Loucy (cell line): ENCODE data around the gene ZFHX3.

Source experiments
- H2AFZ ChIP-seq: fragments of 200-600 bp; sonication (generic); 2 replicates; pipeline ENCODE4 v1.6.0; 2016; ENCODE audit warnings: antibody characterized with exemption, mild to moderate bottlenecking, low read length, moderate library complexity
- H3F3A ChIP-seq: fragments of 200-600 bp; 2 replicates; pipeline ENCODE4 v1.6.0; 2016; ENCODE audit warnings: antibody characterized with exemption, low read depth, mild to moderate bottlenecking
- H3K27me3 ChIP-seq: fragments of 200-600 bp; sonication (generic); 2 replicates; pipeline ENCODE4 v1.6.1; 2014; ENCODE audit warnings: low read length, mild to moderate bottlenecking; ENCODE audit not compliant: insufficient read depth, poor library complexity, severe bottlenecking
- H3K36me3 ChIP-seq: fragments of 200-600 bp; sonication (generic); 2 replicates; pipeline ENCODE4 v1.6.1; 2016; ENCODE audit warnings: low read length; ENCODE audit not compliant: insufficient read depth
- H3K4me1 ChIP-seq: fragments of 200-600 bp; sonication (generic); 2 replicates; pipeline ENCODE4 v1.5.1; 2014; ENCODE audit warnings: low read length, mild to moderate bottlenecking; ENCODE audit not compliant: insufficient read depth, poor library complexity, severe bottlenecking
- H3K4me2 ChIP-seq: fragments of 200-600 bp; sonication (generic); 2 replicates; pipeline ENCODE4 v1.6.0; 2014; ENCODE audit warnings: antibody characterized with exemption, low read length, low read depth, mild to moderate bottlenecking; ENCODE audit not compliant: poor library complexity, severe bottlenecking
- H3K4me3 ChIP-seq: fragments of 200-600 bp; sonication (generic); 2 replicates; pipeline ENCODE4 v1.5.1; 2014; ENCODE audit warnings: low read length, mild to moderate bottlenecking, mixed read lengths; ENCODE audit not compliant: poor library complexity, severe bottlenecking
- H3K79me2 ChIP-seq: fragments of 200-600 bp; sonication (generic); 2 replicates; pipeline ENCODE4 v1.6.1; 2014; ENCODE audit warnings: low read length; ENCODE audit not compliant: insufficient read depth
- H3K9ac ChIP-seq: fragments of 200-600 bp; sonication (generic); 2 replicates; pipeline ENCODE4 v1.6.0; 2014; ENCODE audit warnings: mild to moderate bottlenecking, low read depth, low read length, moderate library complexity; ENCODE audit not compliant: poor library complexity, severe bottlenecking
- H3K9me2 ChIP-seq: fragments of 200-600 bp; sonication (generic); replicated peaks from 2 replicates; pipeline ENCODE4 v1.6.1; 2016; ENCODE audit warnings: low read depth, low read length, mixed read lengths
- H3K9me3 ChIP-seq: fragments of 200-600 bp; sonication (generic); 2 replicates; pipeline ENCODE4 v1.6.1; 2014; ENCODE audit warnings: mild to moderate bottlenecking, antibody characterized with exemption, low read length, low read depth; ENCODE audit not compliant: insufficient read depth
- H4K20me1 ChIP-seq: fragments of 200-600 bp; sonication (generic); 2 replicates; pipeline ENCODE4 v1.6.0; 2014; ENCODE audit warnings: antibody characterized with exemption, low read length, mild to moderate bottlenecking; ENCODE audit not compliant: insufficient read depth, poor library complexity, severe bottlenecking
- EZH2phosphoT487 ChIP-seq: fragments of 200-600 bp; IDR thresholded peaks from 2 replicates; pipeline ENCODE4 v1.6.1; 2018; ENCODE audit warnings: antibody characterized with exemption, mild to moderate bottlenecking, moderate library complexity, borderline replicate concordance
- TF ChIP-seq, protein P1 (sequence below): fragments of 200-600 bp; sonication (generic); conservative IDR thresholded peaks from 2 replicates; pipeline ENCODE4 v1.5.1; 2014; ENCODE audit warnings: mild to moderate bottlenecking, antibody characterized with exemption, low read length

The ZFHX3 gene

DNA sequence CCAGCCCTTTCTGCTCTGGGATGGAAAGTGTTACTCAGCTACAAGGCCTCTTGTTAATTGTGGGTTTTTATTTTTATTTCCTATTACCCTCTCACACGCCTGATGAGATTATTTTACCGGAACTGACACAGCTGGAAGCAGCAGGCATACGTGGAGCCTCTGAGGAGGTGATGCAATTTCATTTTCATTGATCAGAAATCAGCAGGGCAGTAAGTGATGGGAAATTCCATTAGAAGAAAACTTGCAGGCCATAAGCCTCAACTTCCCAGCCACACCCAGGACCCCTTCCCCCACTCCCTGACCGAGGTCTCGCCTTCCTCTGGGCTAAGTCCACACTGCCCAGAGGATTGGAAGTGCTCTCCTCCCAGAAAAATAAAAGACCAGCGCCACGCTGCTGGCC, 69.7 kb downstream of the ZFHX3 start:
- Histone ChIP-seq H3K27me3 (no peaks in the 10 kb centered on the region), H3K9me2 (no peaks in the 10 kb centered on the region), H3K36me3 (no peaks in the 10 kb centered on the region), H3F3A (no peaks in the 10 kb centered on the region), H4K20me1 (no peaks in the 10 kb centered on the region), H3K4me2 (no peak overlapping the region), H2AFZ (no peak overlapping the region), H3K79me2 (no peaks in the 10 kb centered on the region), H3K4me1 (peaks cover 6% of the 10 kb centered on the region), H3K9ac (no peak overlapping the region), H3K4me3 (no peak overlapping the region), H3K9me3 (no peaks in the 10 kb centered on the region)
- TF ChIP-seq, protein P1, sequence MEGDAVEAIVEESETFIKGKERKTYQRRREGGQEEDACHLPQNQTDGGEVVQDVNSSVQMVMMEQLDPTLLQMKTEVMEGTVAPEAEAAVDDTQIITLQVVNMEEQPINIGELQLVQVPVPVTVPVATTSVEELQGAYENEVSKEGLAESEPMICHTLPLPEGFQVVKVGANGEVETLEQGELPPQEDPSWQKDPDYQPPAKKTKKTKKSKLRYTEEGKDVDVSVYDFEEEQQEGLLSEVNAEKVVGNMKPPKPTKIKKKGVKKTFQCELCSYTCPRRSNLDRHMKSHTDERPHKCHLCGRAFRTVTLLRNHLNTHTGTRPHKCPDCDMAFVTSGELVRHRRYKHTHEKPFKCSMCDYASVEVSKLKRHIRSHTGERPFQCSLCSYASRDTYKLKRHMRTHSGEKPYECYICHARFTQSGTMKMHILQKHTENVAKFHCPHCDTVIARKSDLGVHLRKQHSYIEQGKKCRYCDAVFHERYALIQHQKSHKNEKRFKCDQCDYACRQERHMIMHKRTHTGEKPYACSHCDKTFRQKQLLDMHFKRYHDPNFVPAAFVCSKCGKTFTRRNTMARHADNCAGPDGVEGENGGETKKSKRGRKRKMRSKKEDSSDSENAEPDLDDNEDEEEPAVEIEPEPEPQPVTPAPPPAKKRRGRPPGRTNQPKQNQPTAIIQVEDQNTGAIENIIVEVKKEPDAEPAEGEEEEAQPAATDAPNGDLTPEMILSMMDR, result no peak
- no peak for TF ChIP-seq EZH2phosphoT487

DNA sequence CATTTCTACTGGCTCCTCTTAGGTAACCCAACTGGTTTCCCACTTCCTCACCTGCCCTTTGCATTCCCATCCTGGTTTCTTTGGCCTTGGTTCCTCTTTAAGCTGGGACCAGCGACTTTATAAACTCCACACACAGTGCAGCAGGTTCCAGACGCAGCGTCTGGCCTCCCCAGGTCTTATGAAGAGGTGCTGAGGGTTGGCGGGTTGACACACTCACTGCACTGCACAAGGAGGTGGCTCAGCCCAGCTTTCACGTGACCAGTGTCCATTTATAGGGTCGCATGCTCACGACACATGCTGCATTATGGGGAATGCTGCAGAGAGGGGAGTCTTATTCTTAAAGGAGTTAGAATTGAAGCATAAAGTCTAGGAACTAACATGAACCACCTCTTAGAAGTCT, 70.8 kb downstream of the ZFHX3 start:
- no peaks in the 10 kb centered on the region for H3K27me3 ChIP-seq
- no peaks in the 10 kb centered on the region for H3F3A ChIP-seq
- H3K9me2 ChIP-seq, result no peaks in the 10 kb centered on the region
- TF ChIP-seq EZH2phosphoT487, result no peak
- TF ChIP-seq, protein P1, result no peak
- H3K4me2 ChIP-seq, result no peak overlapping the region
- H3K9me3 ChIP-seq, result no peaks in the 10 kb centered on the region
- H3K9ac ChIP-seq, result no peak overlapping the region
- peaks cover 6% of the 10 kb centered on the region for H3K4me1 ChIP-seq
- H2AFZ ChIP-seq, result no peak overlapping the region
- no peaks in the 10 kb centered on the region for H3K79me2 ChIP-seq
- H3K4me3 ChIP-seq, result no peak overlapping the region
- no peaks in the 10 kb centered on the region for H4K20me1 ChIP-seq
- no peaks in the 10 kb centered on the region for H3K36me3 ChIP-seq

DNA sequence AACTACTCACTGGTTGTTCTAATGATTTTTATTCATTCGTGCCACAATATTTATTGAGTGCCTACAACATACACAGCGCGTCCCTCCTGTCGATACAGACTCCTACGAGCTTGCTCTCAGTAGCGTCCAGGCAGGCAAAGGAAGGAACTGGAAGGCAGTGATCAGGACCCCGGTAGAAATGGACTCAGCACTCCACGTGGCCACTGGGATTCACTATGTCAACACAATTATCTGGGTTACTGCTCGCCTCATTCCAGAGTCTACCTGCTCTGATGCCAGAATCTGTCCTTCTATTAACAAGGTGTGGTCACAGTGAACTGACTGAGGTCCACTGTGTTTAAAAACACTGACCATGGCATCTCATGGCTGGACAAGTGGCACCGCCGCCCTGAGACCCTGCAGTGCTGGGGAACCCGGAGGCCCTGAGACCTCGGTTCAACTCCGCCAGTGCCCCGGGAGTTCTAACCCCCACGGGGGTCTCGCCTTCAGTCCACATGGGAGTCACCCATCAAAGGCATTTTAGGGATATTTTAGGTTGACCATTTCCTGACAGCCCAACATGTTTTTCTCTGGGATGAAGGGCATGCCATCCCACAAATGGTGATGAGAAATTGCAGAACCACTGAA, 71.4 kb downstream of the ZFHX3 start:
- TF ChIP-seq EZH2phosphoT487, result no peak
- TF ChIP-seq, protein P1, result no peak
- Histone ChIP-seq H3K9me2 (no peaks in the 10 kb centered on the region), H3K4me2 (no peak overlapping the region), H3K9ac (no peak overlapping the region), H3K79me2 (no peaks in the 10 kb centered on the region), H3K4me1 (peaks cover 6% of the 10 kb centered on the region), H2AFZ (no peak overlapping the region), H3F3A (no peaks in the 10 kb centered on the region), H3K9me3 (no peaks in the 10 kb centered on the region), H3K36me3 (no peaks in the 10 kb centered on the region), H3K27me3 (no peaks in the 10 kb centered on the region), H3K4me3 (no peak overlapping the region), H4K20me1 (no peaks in the 10 kb centered on the region)
